SK-N-SH treated with all-trans-retinoic acid at 6 μM for 48 hours (cell line): ENCODE measurements around the gene ZNF148.

Source experiments
- ARNTL ChIP-seq: fragments of 450-650 bp; formaldehyde crosslinking; IDR thresholded peaks from 2 replicates; pipeline ENCODE4 v1.5.0; 2020; ENCODE audit warnings: low read depth, mild to moderate bottlenecking, moderate library complexity, borderline replicate concordance
- PATZ1 ChIP-seq: fragments of 250-450 bp; sonication (Bioruptor Pico); IDR thresholded peaks from 2 replicates; pipeline ENCODE4 v1.8.0; 2020; ENCODE audit warnings: mild to moderate bottlenecking, moderate library complexity, borderline replicate concordance
- RARB ChIP-seq: fragments of 250-450 bp; sonication (Bioruptor Pico); IDR thresholded peaks from 2 replicates; pipeline ENCODE4 v1.8.0; 2021; ENCODE audit warnings: mild to moderate bottlenecking, moderate library complexity
- ZFP3 ChIP-seq: fragments of 250-450 bp; sonication (Bioruptor Pico); IDR thresholded peaks from 2 replicates; pipeline ENCODE4 v1.5.0; 2020; ENCODE audit warnings: mild to moderate bottlenecking, moderate library complexity

- TF ChIP-seq ZFP3 (CRISPR knock-in tag): no peak
- no peak for TF ChIP-seq RARB (CRISPR knock-in tag)
- no peak for TF ChIP-seq PATZ1
- TF ChIP-seq ARNTL (CRISPR knock-in tag): no peak
Measured at GRCh38 chr3:125383744-125384143, 8.6 kb upstream of the ZNF148 start.
